CD4-positive, CD25-positive, alpha-beta regulatory T cell (primary cell): ENCODE results near the gene CPA2. TPM values are rescaled to one million over a fixed set of nuclear protein-coding genes. Genes with fewer than 3 reads are reported as not detected.

Source experiments
- ATAC-seq, 2 donors: fragments of 150-1000 bp; cut with Tn5 transposase; one replicate each; pipeline ENCODE4 v1.10.0; 2021; ENCODE audit warnings: low read depth in 2 of 2, moderate number of reproducible peaks in 2 of 2, moderate library complexity in 1 of 2
- DNase-seq, 3 donors: peaks; one replicate each; pipeline versions ENCODE4 v3.0.0 to v3.0.0-alpha.2; 2012 to 2022; ENCODE audit warnings: mixed read lengths in 1 of 3
- H3K27ac ChIP-seq: one replicate; pipeline ENCODE4 v1.7.0; 2013; ENCODE audit warnings: mild to moderate bottlenecking, low read length; ENCODE audit not compliant: insufficient read depth, poor library complexity, severe bottlenecking
- H3K27me3 ChIP-seq: one replicate; pipeline ENCODE4 v1.7.0; 2013; ENCODE audit warnings: low read length; ENCODE audit not compliant: control insufficient read depth, insufficient read depth
- H3K36me3 ChIP-seq: one replicate; pipeline ENCODE4 v1.7.0; 2013; ENCODE audit warnings: mild to moderate bottlenecking, low read length, moderate library complexity; ENCODE audit not compliant: control insufficient read depth, insufficient read depth
- H3K4me1 ChIP-seq: 2 replicates; pipeline ENCODE4 v1.7.0; 2013; ENCODE audit warnings: mild to moderate bottlenecking, low read length; ENCODE audit not compliant: insufficient read depth, control insufficient read depth, poor library complexity, severe bottlenecking
- H3K4me3 ChIP-seq: one replicate; pipeline ENCODE4 v1.7.0; 2013; ENCODE audit warnings: low read depth, mild to moderate bottlenecking, low read length, moderate library complexity
- H3K9me3 ChIP-seq, 2 experiments: 1 replicate in 1 of 2; 2 replicates in 1 of 2; pipeline ENCODE4 v1.7.0; 2013; ENCODE audit warnings: low read length in 2 of 2, mild to moderate bottlenecking in 1 of 2, moderate library complexity in 1 of 2; ENCODE audit not compliant: control insufficient read depth in 2 of 2
- H3K27ac Mint-ChIP-seq, 3 donors: one replicate each; pipeline ENCODE4 v1.8.0; 2020 to 2022; ENCODE audit warnings: mild to moderate bottlenecking in 3 of 3, mixed read lengths in 3 of 3, moderate library complexity in 2 of 3
- H3K27me3 Mint-ChIP-seq: one replicate; pipeline ENCODE4 v1.8.0; 2022; ENCODE audit warnings: mild to moderate bottlenecking, mixed read lengths
- H3K36me3 Mint-ChIP-seq: one replicate; pipeline ENCODE4 v1.8.0; 2020; ENCODE audit warnings: mixed read lengths
- H3K4me1 Mint-ChIP-seq, 4 donors: one replicate each; pipeline ENCODE4 v1.8.0; 2020 to 2022; ENCODE audit warnings: mixed read lengths in 4 of 4, mild to moderate bottlenecking in 1 of 4
- H3K4me3 Mint-ChIP-seq, 4 donors: one replicate each; pipeline ENCODE4 v1.8.0; 2020 to 2022; ENCODE audit warnings: mild to moderate bottlenecking in 4 of 4, mixed read lengths in 4 of 4, moderate library complexity in 3 of 4
- H3K9me3 Mint-ChIP-seq, 7 donors: one replicate each; pipeline ENCODE4 v1.8.0; 2020 to 2022; ENCODE audit warnings: mixed read lengths in 7 of 7, mild to moderate bottlenecking in 3 of 7, moderate library complexity in 2 of 7
- polyA plus RNA-seq, 4 donors: library from polyadenylated mRNA; unstranded; fragments of 300-500 nt; fragmentation: Illumina TruSeq; gene quantifications; one replicate each; pipeline ENCODE4 v1.2.3, GENCODE V29; 2021
- total RNA-seq: library from RNA; stranded (reverse); gene quantifications from one replicate; pipeline ENCODE4 v1.2.3, GENCODE V29; 2022

Gene CPA2
- total and polyA plus RNA-seq, 5 donors from 2014 or later = not detected

DNA sequence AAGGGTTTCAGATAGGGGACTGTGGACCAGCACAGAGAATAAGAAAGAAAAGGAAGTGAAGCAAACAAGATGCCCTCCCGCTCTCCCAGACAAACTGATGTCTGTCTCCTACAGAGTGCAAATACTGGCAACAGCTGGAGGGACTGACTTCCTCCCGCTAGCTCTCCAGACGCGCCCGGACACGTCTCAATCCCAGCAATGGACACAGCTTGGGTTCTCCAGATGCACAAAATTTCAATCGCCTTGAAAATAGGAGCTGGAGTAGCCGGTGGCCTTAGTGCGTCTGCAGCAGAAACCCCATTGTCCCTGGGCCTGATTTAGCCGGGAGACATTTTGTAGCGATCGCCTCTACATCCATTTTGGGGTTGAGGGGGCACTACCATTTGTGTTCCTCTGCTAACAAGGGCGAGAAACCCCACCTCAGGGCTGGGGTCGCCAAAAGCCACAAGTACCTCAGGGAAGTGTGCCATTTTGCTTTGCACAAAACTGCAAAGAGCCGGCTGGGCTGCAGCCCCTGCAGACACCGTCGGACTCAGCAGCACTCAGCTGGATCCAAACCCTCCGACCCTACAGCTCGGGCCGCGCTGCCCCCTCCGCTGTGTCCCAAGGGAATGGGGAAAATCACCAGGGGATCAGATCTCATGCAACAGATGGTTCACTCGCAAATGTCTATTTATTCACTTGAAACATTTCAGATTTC lies 5.9 kb downstream of the CPA2 start:
- H3K4me3 Mint-ChIP-seq = no peak overlapping the region
- no peak overlapping the region for H3K4me3 ChIP-seq
- no peak overlapping the region for H3K27ac Mint-ChIP-seq
- H3K4me1 Mint-ChIP-seq = peaks cover 0 to 18% (median 2%) of the 10 kb centered on the region in 4 donors
- H3K27me3 Mint-ChIP-seq = peaks cover 16% of the 10 kb centered on the region
- no peaks in the 10 kb centered on the region for H3K4me1 ChIP-seq
- peaks cover 13% of the 10 kb centered on the region for H3K27me3 ChIP-seq
- no peaks in the 10 kb centered on the region for H3K36me3 ChIP-seq
- no peaks in the 10 kb centered on the region for H3K9me3 ChIP-seq
- H3K36me3 Mint-ChIP-seq = no peaks in the 10 kb centered on the region
- DNase-seq = no peak
- ATAC-seq = no peak
- no peak overlapping the region for H3K27ac ChIP-seq
- H3K9me3 Mint-ChIP-seq = no peaks in the 10 kb centered on the region

DNA sequence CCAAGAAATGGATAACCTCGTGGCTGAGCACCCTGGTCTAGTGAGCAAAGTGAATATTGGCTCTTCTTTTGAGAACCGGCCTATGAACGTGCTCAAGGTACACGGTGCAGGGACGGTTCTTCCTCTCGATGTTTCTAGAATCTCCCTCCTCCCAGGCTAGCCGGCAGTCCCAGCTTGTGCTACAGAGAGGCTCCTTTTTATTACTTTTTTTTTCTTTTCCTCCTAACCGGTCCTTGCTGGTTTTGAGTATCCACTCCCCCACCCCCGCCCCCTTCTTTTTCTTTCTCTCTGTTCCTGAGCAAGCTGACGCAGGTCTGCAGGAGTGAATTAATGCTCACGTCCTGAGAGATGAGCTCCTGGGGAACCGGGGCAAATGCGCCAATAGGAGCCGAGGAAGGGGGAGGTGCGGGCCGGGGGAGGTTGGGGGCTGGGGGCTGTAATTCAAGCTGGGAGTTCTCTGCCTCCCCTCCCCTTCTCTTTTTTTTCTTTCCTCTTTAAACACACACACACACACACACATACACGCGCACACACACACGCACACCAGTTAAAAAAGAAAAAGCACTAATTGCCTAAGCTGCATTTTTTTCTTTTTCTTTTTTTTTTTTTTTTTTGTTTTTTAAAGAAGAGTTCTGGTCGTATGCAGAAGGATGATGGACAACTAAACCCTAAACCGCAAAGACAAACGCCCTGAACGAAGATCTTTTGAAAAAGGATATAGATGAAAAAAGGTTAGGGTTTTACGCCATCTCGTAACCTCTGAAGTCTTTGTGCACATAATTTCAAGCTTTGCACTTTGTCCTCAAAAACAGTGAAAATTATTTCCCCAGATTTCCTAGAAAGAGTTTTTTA lies 6.6 kb downstream of the CPA2 start:
- DNase-seq = peak in 2 of 3 donors; percentile 1 to 9

DNA sequence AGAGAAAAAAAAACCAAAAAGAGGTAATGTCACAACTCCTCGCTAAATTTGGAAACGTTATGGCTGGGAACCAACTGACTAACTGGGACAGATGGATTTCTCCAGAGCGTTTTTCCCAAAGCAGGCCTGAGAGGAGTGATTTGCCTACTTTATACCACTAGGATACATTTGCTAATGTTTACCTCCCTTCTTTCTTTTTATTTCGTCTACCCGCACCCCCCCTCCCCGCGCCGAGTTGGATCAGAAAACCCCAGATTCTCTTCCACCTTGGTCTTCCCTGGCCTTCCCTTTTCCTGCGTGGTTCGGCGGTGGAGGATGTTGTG lies 7.2 kb downstream of the CPA2 start:
- no peak overlapping the region for H3K4me3 ChIP-seq
- DNase-seq = no peak
- Mint-ChIP-seq H3K27ac (no peak overlapping the region), H3K4me1 (peaks cover 0 to 18% (median 2%) of the 10 kb centered on the region in 4 donors), H3K9me3 (no peaks in the 10 kb centered on the region), H3K27me3 (peaks cover 16% of the 10 kb centered on the region), H3K36me3 (no peaks in the 10 kb centered on the region), H3K4me3 (peak overlapping the region in 1 of 4 donors; percentile 74)
- no peaks in the 10 kb centered on the region for H3K9me3 ChIP-seq
- peaks cover 10% of the 10 kb centered on the region for H3K27me3 ChIP-seq
- no peaks in the 10 kb centered on the region for H3K4me1 ChIP-seq
- ATAC-seq = no peak
- no peaks in the 10 kb centered on the region for H3K36me3 ChIP-seq
- H3K27ac ChIP-seq = no peak overlapping the region

More for the DNA sequence above, 6.6 kb downstream of the CPA2 start:
- H3K9me3 Mint-ChIP-seq = no peaks in the 10 kb centered on the region
- Histone ChIP-seq H3K9me3 (no peaks in the 10 kb centered on the region), H3K36me3 (no peaks in the 10 kb centered on the region), H3K4me3 (no peak overlapping the region), H3K4me1 (no peaks in the 10 kb centered on the region), H3K27me3 (peaks cover 10% of the 10 kb centered on the region), H3K27ac (no peak overlapping the region)
- H3K4me3 Mint-ChIP-seq = peak overlapping the region in 2 of 4 donors; percentile 44 to 61
- no peak overlapping the region for H3K27ac Mint-ChIP-seq
- H3K4me1 Mint-ChIP-seq = peaks cover 0 to 18% (median 2%) of the 10 kb centered on the region in 4 donors
- no peak for ATAC-seq
- H3K27me3 Mint-ChIP-seq = peaks cover 16% of the 10 kb centered on the region
- H3K36me3 Mint-ChIP-seq = no peaks in the 10 kb centered on the region

DNA sequence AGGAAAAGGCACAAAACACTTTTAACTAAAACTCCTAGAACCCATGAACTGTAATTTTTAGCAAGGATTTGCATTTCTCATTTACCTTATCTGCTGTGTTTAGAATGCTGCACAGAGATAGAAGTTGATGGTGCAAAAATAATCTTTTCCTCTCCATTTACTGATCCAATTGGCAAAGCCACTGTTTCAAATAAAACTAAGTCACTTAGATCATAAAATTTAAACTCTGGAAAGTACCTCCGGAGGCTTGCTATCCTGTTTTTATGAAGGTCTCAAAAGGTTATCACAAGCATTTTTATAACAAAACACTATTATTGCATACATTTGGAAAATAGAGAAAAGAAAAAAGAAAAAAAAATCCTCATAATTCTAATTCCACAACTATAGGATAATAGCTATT lies 7.6 kb downstream of the CPA2 start:
- H3K27me3 ChIP-seq = peaks cover 10% of the 10 kb centered on the region
- Mint-ChIP-seq H3K27me3 (peaks cover 18% of the 10 kb centered on the region), H3K4me3 (peak overlapping the region in 1 of 4 donors; percentile 74), H3K36me3 (no peaks in the 10 kb centered on the region), H3K27ac (no peak overlapping the region), H3K9me3 (peaks cover 0 to under 1% (median 0%) of the 10 kb centered on the region in 7 donors), H3K4me1 (peaks cover 0 to 18% (median 2%) of the 10 kb centered on the region in 4 donors)
- no peaks in the 10 kb centered on the region for H3K4me1 ChIP-seq
- ATAC-seq (no peak), DNase-seq (no peak)
- H3K36me3 ChIP-seq = no peaks in the 10 kb centered on the region
- H3K4me3 ChIP-seq = no peak overlapping the region
- no peaks in the 10 kb centered on the region for H3K9me3 ChIP-seq
- no peak overlapping the region for H3K27ac ChIP-seq

DNA sequence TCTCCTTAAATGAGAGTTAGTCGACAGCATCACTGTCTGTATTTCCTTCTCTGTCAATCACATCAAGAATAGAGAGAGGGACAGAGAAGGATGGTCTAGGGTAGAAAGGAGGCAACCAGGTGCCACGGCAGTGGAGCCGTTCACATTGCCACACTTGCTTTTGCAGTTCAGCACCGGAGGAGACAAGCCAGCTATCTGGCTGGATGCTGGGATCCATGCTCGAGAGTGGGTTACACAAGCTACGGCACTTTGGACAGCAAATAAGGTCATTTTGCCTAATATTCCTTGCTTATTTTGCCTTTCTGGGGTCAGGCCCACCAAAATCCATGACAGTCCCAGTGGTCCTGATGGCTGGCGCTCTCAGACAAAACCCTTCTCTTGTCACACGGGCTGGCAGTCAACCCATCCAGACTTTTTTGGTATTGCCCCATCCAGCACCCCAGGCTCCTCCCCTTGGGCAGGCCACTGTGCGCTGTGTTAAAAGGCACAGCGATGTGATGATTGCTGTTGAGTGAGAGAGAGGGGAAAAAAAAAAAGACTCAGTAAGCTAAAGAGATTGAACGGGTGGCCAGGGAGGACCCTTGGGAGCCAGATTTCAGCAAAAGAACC lies 8.4 kb downstream of the CPA2 start:
- H3K4me3 Mint-ChIP-seq = no peak overlapping the region

DNA sequence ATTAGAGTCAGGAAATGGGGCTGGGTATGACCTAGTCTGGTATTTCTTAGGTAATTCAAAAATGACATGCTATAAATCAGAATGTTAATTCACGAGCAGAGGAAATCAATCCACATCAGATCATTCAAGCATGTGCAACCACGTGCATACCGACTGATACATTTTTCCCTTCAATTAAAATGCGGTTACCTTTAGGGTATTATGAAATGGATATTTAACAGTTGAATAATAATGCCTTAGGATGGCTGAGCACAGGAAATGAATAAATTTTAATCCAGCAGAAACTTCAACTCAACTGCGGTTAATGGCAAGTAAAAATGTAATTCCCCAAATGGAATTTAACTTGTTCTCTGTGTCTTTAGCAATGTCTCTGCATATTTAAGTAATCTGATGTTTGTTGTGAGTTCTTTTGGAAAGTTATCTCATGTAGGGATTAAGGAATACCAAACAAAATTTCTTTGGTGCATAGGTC lies 9.2 kb downstream of the CPA2 start:
- Histone ChIP-seq H3K27me3 (peaks cover 10% of the 10 kb centered on the region), H3K27ac (no peak overlapping the region), H3K4me1 (no peaks in the 10 kb centered on the region), H3K9me3 (no peaks in the 10 kb centered on the region), H3K36me3 (no peaks in the 10 kb centered on the region), H3K4me3 (no peak overlapping the region)
- H3K4me1 Mint-ChIP-seq = peaks cover 0 to 18% (median 2%) of the 10 kb centered on the region in 4 donors
- DNase-seq (no peak), ATAC-seq (no peak)
- peaks cover 0 to 2% (median 0%) of the 10 kb centered on the region in 7 donors for H3K9me3 Mint-ChIP-seq
- H3K27ac Mint-ChIP-seq = no peak overlapping the region
- no peak overlapping the region for H3K4me3 Mint-ChIP-seq
- no peaks in the 10 kb centered on the region for H3K36me3 Mint-ChIP-seq
- peaks cover 24% of the 10 kb centered on the region for H3K27me3 Mint-ChIP-seq

More for the DNA sequence above, 8.4 kb downstream of the CPA2 start:
- Mint-ChIP-seq H3K36me3 (no peaks in the 10 kb centered on the region), H3K4me1 (peaks cover 0 to 18% (median 2%) of the 10 kb centered on the region in 4 donors), H3K9me3 (peaks cover 0 to 1% (median 0%) of the 10 kb centered on the region in 7 donors), H3K27me3 (peaks cover 19% of the 10 kb centered on the region), H3K27ac (no peak overlapping the region)
- H3K27ac ChIP-seq = no peak overlapping the region
- no peak for DNase-seq
- ATAC-seq = no peak
- no peak overlapping the region for H3K4me3 ChIP-seq
- H3K27me3 ChIP-seq = peaks cover 10% of the 10 kb centered on the region
- no peaks in the 10 kb centered on the region for H3K9me3 ChIP-seq
- no peaks in the 10 kb centered on the region for H3K36me3 ChIP-seq
- H3K4me1 ChIP-seq = no peaks in the 10 kb centered on the region

DNA sequence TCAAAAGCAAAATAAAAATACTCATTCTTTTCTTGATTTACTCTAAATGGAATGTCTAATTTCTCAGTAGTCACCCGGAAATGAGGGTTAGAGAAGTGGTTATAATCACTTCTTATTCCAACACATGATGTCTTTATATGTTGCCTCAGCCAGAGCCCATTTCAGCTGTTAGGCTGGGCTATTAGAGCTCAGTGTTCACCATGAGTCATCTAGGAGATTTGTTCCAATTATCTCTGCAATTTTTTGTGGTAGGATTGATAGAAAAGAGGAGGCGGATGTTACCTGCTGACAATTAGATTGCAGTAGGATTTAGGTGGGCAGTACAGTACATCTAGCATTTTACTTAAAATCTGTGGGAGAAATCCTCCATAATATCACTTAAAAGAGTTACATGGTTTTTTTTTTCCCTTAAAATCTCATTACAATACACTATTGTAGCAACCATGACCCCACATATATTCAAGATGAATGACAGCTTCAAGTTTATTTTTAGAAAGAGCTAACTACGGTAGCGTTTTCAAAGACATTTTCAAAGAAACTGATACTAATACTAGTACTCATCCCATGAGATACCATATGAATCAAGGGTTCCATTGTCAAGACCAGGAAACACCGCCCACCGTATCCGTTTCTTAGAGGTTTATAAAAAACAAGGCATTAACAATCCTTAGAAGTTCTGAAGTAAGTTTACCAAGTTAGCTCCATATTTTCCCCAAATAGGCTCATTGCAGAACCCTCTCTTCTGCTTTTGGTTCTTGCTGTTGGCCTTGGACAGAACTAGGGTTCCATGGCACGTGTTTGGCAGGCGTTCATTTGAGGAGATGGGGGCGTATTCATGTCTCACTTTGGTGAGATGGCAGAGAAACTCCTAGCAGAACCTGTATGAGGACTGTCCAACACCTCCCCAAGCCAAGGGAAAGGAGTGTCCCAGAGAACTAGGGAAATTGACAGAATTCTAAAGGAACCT lies 10.4 kb downstream of the CPA2 start:
- no peak overlapping the region for H3K27ac Mint-ChIP-seq
- no peaks in the 10 kb centered on the region for H3K36me3 ChIP-seq
- peaks cover 12% of the 10 kb centered on the region for H3K27me3 ChIP-seq
- DNase-seq (peak in 1 of 3 donors; percentile 7), ATAC-seq (no peak)
- peaks cover 24% of the 10 kb centered on the region for H3K27me3 Mint-ChIP-seq
- no peaks in the 10 kb centered on the region for H3K36me3 Mint-ChIP-seq
- peaks cover 0 to 16% (median 2%) of the 10 kb centered on the region in 4 donors for H3K4me1 Mint-ChIP-seq
- H3K9me3 Mint-ChIP-seq = peaks cover 0 to 2% (median 0%) of the 10 kb centered on the region in 7 donors
- H3K4me1 ChIP-seq = no peaks in the 10 kb centered on the region
- H3K4me3 Mint-ChIP-seq = no peak overlapping the region
- no peaks in the 10 kb centered on the region for H3K9me3 ChIP-seq
- no peak overlapping the region for H3K4me3 ChIP-seq
- H3K27ac ChIP-seq = no peak overlapping the region
